ENCODE results near the gene DDX54. TPM values are rescaled to one million over a fixed set of nuclear protein-coding genes. Genes with fewer than 3 reads are reported as not detected.
A peak's percentile ranks its signal among the peaks of the same experiment; 100 is the strongest.
"Not testable (repeated sequence)": the region's sequence is repeated elsewhere in the genome, so short reads cannot be mapped to it uniquely, and the experiment has no call there.

Gene DDX54
- total RNA-seq, 2 donors from 2014 or later = 85.8 to 143 TPM

DNA sequence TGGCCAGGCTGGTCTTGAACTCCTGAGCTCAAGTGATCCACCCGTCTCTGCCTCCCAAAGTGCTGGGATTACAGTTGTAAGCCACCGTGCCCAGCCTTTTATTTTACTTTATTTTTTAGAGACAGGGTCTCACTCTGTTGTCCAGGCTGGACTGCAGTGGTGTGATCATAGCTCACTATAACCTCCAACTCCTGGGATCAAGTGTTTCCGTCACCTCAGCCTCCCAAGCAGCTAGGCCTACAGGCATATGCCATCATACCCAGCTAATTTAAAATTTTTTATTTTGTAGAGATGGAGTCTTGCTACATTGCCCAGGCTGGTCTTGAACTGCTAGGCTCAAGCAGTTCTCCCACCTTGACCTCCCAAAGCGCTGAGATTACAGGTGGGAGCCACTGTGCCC is 39.7 kb upstream of the DDX54 start:
- no peaks in the 10 kb centered on the region for H3K36me3 Mint-ChIP-seq
- H3K4me3 Mint-ChIP-seq = no peak overlapping the region
- no peak overlapping the region for H3K27ac Mint-ChIP-seq
- no peak for ATAC-seq
- no peaks in the 10 kb centered on the region for H3K27me3 Mint-ChIP-seq
- no peak for DNase-seq (ENCODE audit: low spot score)
- no peaks in the 10 kb centered on the region for H3K9me3 Mint-ChIP-seq
- peaks cover 27 to 35% of the 10 kb centered on the region in 2 donors for H3K4me1 Mint-ChIP-seq (ENCODE audit: low read depth in 2 of 2)

DNA sequence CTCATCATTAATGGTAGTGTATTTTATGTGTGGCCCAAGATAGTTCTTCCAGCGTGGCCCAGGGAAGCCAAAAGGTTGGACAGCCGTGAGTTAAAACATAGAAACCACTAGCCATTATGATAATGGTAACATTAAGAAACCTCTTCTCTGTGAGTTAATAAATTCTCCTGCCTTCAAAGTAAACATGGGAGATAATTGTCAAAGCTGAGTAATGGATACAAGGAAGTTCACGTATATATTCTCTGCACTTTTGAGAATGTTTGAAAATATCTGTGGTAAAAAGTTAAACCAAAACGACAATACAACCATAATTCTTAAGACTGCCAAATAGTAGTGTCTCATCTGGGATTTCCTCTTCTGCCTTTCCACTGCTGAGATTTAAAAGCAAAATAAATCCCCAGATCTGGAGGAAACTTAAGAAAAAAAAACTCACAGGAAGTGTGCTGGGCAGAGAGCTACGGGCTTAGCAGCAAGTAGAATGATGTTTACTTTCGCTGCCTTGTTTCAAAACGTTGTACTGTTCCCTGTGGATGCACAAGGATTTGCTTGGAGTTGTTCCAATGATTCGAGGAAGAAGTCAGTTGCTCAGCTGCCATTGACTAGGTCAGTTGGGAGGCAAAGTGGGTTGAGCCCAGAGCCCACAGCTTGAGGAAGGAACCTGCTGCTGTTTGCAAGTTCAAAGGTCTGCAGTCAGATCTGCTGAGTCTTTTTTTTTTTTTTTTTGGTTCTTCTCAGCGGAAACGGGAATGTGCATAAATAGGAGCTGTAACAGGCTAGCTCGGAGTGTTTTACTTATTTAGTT is 37.7 kb upstream of the DDX54 start:
- H3K9me3 Mint-ChIP-seq = no peaks in the 10 kb centered on the region
- no peak for ATAC-seq
- H3K4me1 Mint-ChIP-seq (ENCODE audit: low read depth in 2 of 2) = peaks cover 23 to 26% of the 10 kb centered on the region in 2 donors
- H3K36me3 Mint-ChIP-seq = no peaks in the 10 kb centered on the region
- H3K4me3 Mint-ChIP-seq = peak overlapping the region; percentile 91
- H3K27me3 Mint-ChIP-seq = no peaks in the 10 kb centered on the region
- peak overlapping the region; percentile 62 to 66 for H3K27ac Mint-ChIP-seq
- no peak for DNase-seq (ENCODE audit: low spot score)

DNA sequence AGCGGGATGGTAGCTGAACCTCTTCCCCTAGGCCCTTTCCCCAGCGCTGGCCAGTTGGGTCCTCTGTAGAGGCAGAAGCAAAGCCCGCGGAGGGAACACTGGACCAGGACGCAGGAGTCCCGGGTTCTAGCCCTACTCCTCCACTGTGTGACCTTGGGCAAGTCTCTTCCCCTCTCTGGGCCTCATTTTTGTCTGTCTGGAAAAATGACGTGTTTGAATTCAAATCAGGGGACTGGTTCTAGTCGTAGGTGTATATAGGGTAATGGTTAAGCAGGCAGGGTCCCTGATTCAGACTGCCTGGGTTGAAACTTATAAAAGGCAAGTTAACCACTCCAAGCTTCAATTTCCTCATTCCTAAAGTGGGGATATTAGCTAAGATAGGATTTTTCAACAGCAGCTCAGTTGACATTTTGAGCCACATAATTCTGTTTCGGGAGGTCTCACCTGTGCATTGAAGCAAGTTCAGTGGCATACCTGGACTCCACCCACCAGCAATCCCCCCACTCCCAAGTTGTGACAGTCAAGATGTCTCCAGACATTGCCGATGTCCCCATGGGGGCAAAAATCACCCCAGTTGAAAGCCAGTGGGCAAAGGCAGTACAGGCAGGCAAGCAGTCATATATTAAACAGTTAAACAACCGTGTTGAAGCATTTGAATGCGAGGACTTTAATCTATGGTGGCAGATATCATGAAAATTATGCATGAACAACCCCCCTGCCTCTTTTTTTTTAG is 36.9 kb upstream of the DDX54 start:
- peak overlapping the region; percentile 91 for H3K4me3 Mint-ChIP-seq
- no peaks in the 10 kb centered on the region for H3K36me3 Mint-ChIP-seq
- peak overlapping the region; percentile 62 to 67 for H3K27ac Mint-ChIP-seq
- DNase-seq (ENCODE audit: low spot score) (no peak), ATAC-seq (no peak)
- H3K4me1 Mint-ChIP-seq (ENCODE audit: low read depth in 2 of 2) = peaks cover 28 to 29% of the 10 kb centered on the region in 2 donors
- H3K9me3 Mint-ChIP-seq = no peaks in the 10 kb centered on the region
- no peaks in the 10 kb centered on the region for H3K27me3 Mint-ChIP-seq

DNA sequence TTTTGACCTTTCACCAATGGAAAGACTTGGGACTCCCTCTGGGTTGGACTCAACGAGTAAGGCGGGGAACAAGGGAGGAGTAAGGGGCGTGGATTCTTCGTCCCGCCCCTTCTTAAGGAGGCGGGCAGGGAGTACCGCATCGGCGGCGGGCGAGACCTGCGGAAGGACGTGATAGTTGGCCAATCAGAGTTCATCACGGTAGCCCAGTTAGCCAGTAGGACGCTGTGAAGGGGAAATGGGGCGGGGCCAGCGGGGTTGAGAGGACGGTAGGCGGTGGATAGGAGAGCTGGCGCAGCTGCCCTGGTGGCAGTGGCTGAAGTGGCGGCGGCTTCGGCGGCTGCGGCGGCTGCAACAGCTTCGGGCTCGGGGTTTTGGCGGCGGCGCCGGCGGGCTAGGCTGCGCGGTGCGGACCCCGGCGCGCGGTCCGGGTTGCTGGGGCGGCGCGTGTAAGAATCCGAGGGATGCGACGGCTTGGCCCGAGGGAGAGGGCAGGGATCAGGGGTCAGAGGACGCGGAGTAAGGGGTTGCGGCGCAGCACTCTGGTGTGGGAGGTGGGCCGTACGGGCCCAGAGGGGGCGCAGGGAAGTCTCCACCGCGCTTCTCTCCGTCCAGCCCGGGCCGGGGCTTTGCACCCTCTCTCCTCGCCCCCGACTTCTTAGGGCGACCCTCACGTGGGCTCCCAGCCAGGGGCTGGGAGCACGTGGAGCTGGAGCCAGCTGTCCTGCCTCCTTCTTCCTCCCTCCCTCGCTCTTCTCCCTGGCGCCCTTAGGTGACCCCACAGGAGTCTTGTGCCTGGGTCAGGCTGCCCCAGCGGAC is 36.1 kb upstream of the DDX54 start, which contains the start of gene TPCN1:
Gene TPCN1 (plus strand): TSS at position 284 of the 816 bp plus-strand sequence. CDS start 5,389 bp downstream, outside the sequence.
- peak within 1 kb of the TSS; percentile 62 to 67 for H3K27ac Mint-ChIP-seq
- peak within 1 kb of the TSS; percentile 91 for H3K4me3 Mint-ChIP-seq
- DNase-seq (ENCODE audit: low spot score) (peak; percentile 99), ATAC-seq (peak; percentile 98)
- no peaks in the 10 kb centered on the region for H3K36me3 Mint-ChIP-seq
- H3K9me3 Mint-ChIP-seq = no peaks in the 10 kb centered on the region
- H3K4me1 Mint-ChIP-seq (ENCODE audit: low read depth in 2 of 2) = peaks cover 31 to 32% of the 10 kb centered on the region in 2 donors
- H3K27me3 Mint-ChIP-seq = no peaks in the 10 kb centered on the region

DNA sequence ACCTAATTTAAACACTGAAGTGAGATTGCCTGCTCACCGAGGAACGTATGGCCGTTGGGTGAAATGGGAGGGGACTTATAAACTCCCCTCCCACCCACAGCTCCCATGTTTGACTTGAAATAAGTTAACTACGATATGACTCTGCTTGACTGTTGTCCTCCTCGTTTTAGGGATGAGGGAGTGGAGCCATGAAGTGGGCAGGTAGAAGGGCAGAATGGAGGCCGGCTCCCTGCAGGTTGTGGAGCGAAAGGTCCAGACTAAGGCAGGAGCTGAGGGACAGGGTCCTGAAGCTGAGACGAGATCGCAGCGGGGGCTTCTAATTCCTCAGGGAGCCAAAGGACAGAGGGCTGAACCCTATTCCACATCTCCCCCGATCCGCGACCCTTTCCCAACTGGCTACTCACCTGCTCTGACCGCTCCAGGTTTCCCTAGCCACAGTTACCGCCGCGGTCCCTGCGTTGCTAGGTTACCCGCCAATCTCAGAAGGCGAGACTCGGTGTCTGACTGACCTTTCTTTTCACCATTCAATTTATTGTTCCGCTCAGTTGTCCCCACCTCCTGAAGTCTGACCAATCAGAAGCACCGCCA is 35.4 kb upstream of the DDX54 start:
- Mint-ChIP-seq H3K27me3 (no peaks in the 10 kb centered on the region), H3K4me1 (ENCODE audit: low read depth in 2 of 2) (peaks cover 38% of the 10 kb centered on the region in 2 donors), H3K4me3 (peak overlapping the region; percentile 91), H3K36me3 (no peaks in the 10 kb centered on the region), H3K27ac (peak overlapping the region; percentile 62 to 67), H3K9me3 (no peaks in the 10 kb centered on the region)
- DNase-seq (ENCODE audit: low spot score) (no peak), ATAC-seq (no peak)

DNA sequence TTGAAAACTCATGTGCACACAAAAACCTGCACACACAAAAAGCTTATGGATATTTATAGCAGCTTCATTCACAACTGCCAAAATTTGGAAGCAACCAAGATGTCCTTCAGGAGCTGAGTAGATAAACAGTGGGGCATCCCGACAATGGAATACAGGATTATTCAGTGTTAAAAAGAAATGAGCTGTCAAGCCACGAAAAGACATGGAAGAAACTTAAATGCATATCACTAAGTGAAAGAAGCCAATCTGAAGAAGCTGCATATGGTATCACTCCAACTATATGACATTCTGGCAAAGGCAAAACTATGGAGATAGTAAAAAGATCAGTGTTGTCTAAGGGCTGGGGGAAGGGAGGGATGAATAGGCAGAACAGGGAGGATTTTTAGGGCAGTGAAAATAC is 30.7 kb upstream of the DDX54 start:
- peak overlapping the region; percentile 84 to 93 for H3K27ac Mint-ChIP-seq
- peaks cover 35 to 42% of the 10 kb centered on the region in 2 donors for H3K4me1 Mint-ChIP-seq (ENCODE audit: low read depth in 2 of 2)
- no peak overlapping the region for H3K4me3 Mint-ChIP-seq
- H3K27me3 Mint-ChIP-seq = no peaks in the 10 kb centered on the region
- no peaks in the 10 kb centered on the region for H3K9me3 Mint-ChIP-seq
- H3K36me3 Mint-ChIP-seq = peaks cover under 1% of the 10 kb centered on the region
- ATAC-seq = no peak
- DNase-seq (ENCODE audit: low spot score) = no peak

DNA sequence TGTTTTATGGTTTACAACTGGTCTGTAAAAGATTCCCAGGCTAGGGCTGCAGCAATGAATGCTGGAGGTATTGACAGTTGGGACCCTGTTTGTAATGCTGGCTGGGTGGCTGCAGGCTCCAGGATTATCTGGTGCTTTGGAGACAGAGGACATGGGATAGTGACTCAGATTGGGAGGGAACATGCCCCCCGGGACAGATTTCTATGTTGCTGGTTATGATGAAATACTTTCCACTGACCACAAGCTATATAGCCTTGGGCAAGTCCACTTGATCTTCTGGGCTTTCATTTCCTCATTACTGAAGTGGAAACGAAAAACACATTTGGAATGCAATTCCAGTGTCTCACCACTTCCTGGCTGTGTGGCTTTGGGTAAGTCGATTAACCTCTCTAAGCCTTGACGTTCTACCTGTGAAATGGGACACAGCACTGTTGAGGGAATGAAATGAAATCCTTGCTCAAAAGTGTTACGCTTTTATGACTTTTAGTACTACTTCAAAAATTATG is 29.7 kb upstream of the DDX54 start:
- H3K27me3 Mint-ChIP-seq = no peaks in the 10 kb centered on the region
- no peaks in the 10 kb centered on the region for H3K9me3 Mint-ChIP-seq
- H3K4me1 Mint-ChIP-seq (ENCODE audit: low read depth in 2 of 2) = peaks cover 38 to 41% of the 10 kb centered on the region in 2 donors
- DNase-seq (ENCODE audit: low spot score) (peak; percentile 69), ATAC-seq (peak; percentile 82 to 91)
- H3K4me3 Mint-ChIP-seq = peak overlapping the region; percentile 48
- H3K27ac Mint-ChIP-seq = peak overlapping the region; percentile 84 to 93
- H3K36me3 Mint-ChIP-seq = peaks cover 6% of the 10 kb centered on the region

DNA sequence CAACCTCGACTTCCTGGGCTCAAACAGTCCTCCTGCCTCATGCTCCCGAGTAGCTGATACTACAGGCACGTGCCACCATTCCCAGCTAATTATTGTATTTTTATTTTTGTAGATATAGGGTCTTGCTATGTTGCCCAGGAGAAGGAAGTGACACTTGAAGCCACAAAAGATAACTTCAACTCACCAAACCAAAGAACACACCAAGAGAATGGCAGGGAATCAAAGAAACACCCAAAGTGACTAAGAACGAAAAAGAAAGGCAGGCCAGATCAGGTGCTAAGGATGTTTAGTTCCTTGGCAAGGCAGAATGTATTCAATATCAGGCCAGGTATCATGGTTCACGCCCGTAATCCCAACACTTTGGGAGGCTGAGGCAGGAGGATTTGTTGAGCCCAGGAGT is 25.9 kb upstream of the DDX54 start:
- ATAC-seq (no peak), DNase-seq (ENCODE audit: low spot score) (no peak)
- Mint-ChIP-seq H3K36me3 (peaks cover 6% of the 10 kb centered on the region), H3K27ac (peak overlapping the region; percentile 72 to 86), H3K4me1 (ENCODE audit: low read depth in 2 of 2) (peaks cover 57 to 58% of the 10 kb centered on the region in 2 donors), H3K4me3 (peak overlapping the region; percentile 64), H3K9me3 (no peaks in the 10 kb centered on the region), H3K27me3 (no peaks in the 10 kb centered on the region)

DNA sequence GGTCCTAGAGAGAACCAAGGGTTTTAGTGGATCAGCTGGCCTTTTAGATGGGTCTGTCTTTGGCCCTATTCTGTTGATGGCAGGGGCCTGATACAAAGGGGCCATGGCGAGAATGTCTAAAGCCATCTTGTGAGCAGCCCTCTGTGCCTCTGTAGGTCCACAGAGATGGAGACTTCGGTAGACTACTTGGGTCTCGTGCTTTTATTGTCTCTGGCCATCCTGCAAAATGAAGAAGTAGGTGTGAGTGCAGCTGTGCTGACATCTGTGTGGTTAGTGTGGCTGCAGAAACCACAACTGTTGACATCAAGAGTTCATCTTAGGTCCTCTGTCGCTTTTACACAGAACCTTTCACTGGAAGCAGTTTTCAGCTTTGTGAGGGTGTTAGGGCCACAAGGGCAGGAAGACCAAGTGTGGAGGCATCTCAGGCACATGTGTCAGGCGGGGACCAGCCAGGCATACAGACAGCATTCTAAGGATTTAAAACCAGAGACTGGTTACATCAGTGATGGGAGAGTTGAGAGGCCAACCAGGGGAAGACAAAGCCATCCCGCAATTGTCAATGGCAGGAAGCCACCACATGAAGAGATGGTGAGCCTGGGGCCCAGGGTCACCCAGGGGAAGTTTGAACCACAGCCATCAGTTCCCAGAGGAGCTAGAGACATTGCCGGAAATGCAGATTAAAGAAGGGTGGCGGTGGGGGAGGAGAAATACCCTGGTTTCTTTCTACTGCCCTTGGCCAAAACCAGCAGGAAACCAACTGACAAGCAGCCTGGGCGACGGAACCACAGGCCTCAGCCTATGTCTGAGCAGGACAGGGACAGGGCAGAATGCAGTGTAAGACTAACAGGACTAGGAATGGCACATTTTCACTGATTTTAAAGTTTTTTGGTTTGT is 23.0 kb upstream of the DDX54 start:
- Mint-ChIP-seq H3K9me3 (no peaks in the 10 kb centered on the region), H3K27me3 (no peaks in the 10 kb centered on the region), H3K4me3 (peak overlapping the region; percentile 78), H3K36me3 (peaks cover 6% of the 10 kb centered on the region), H3K27ac (peak overlapping the region; percentile 82 to 86), H3K4me1 (ENCODE audit: low read depth in 2 of 2) (peaks cover 47 to 54% of the 10 kb centered on the region in 2 donors)
- DNase-seq (ENCODE audit: low spot score) (peak; percentile 93), ATAC-seq (peak; percentile 93)

DNA sequence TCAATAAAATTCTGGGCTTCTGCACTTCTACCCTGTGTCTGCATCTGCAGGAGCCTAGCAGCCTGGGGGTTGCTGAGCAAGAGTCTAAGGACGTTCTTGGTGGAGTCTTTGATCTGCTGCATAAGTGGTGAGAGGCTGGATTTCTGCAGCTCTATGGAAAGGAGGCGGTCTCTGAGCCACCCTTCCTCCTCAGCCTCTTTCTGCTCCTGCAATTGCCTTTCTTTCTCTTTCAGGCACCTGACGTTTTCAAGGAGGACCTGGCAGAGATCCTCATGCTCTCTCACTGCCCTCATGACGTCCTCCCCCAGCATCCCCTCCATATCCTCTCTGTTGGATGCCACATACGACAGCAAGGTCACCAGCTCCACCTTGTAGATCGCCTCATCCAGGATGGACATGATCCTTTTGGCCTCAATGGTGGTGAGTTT is 22.3 kb upstream of the DDX54 start:
- no peaks in the 10 kb centered on the region for H3K9me3 Mint-ChIP-seq
- H3K4me3 Mint-ChIP-seq = peak overlapping the region; percentile 78
- H3K36me3 Mint-ChIP-seq = peaks cover 6% of the 10 kb centered on the region
- H3K4me1 Mint-ChIP-seq (ENCODE audit: low read depth in 2 of 2) = peaks cover 46 to 54% of the 10 kb centered on the region in 2 donors
- H3K27ac Mint-ChIP-seq = peak overlapping the region; percentile 82 to 86
- ATAC-seq (no peak), DNase-seq (ENCODE audit: low spot score) (no peak)
- H3K27me3 Mint-ChIP-seq = no peaks in the 10 kb centered on the region

DNA sequence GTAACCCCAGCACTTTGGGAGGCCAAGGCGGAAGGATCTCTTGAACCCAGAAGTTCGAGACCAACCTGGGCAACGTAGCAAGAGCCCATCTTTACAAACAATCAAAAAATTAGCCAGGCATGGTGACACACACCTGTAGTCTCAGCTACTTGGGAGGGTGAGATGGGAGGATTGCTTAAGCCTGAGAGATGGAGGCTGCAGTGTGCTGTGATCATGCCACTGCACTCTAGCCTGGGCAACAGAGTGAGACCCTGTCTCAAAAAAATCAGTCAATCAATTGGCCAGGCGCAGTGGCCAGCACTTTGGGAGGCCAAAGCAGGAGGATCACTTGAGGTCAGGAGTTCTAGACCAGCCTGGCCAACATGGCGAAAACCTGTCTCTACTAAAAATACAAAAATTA is 21.5 kb upstream of the DDX54 start:
- Mint-ChIP-seq H3K27ac (peak overlapping the region; percentile 68 to 86), H3K4me3 (peak overlapping the region; percentile 78), H3K4me1 (ENCODE audit: low read depth in 2 of 2) (peaks cover 46 to 54% of the 10 kb centered on the region in 2 donors)
- ATAC-seq; H3K9me3 Mint-ChIP-seq; H3K36me3 Mint-ChIP-seq; H3K27me3 Mint-ChIP-seq; DNase-seq (ENCODE audit: low spot score): not testable (repeated sequence)

DNA sequence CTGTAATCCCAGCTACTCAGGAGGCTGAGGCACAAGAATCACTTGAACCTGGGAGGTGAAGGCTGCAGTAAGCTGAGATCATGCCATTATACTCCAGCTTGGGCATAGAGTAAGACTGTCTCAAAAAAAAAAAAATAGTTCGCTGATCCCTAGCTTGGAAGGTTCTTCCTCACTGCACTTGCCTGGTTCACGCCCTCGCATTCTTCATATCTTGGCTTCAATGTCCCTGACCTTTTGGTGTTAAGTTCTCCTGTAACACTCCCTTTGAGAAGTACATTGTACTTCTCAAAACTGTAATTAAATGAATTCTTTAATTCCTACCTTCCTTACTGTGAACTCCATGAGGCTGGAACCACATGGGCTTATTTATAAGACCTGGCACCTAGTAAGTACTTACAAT is 19.5 kb upstream of the DDX54 start:
- peak overlapping the region; percentile 67 to 92 for H3K27ac Mint-ChIP-seq
- peaks cover 35 to 41% of the 10 kb centered on the region in 2 donors for H3K4me1 Mint-ChIP-seq (ENCODE audit: low read depth in 2 of 2)
- no peaks in the 10 kb centered on the region for H3K27me3 Mint-ChIP-seq
- H3K4me3 Mint-ChIP-seq = peak overlapping the region; percentile 11
- ATAC-seq = no peak
- no peaks in the 10 kb centered on the region for H3K36me3 Mint-ChIP-seq
- no peak for DNase-seq (ENCODE audit: low spot score)
- H3K9me3 Mint-ChIP-seq = no peaks in the 10 kb centered on the region

Data from natural killer cell treated with Interleukin-12 subunit alpha and Interleukin-12 subunit beta and Interleukin-15 and Interleukin-18, amount 100 ng/mL, for 72 hours (primary cell).